Measurements from ENCODE around the gene CHID1. TPM values are rescaled to one million over a fixed set of nuclear protein-coding genes. Genes with fewer than 3 reads are reported as not detected.
A peak's percentile ranks its signal among the peaks of the same experiment; 100 is the strongest.

The CHID1 gene
- total RNA-seq, 2 experiments from 2014 or later, result 38.2 to 39.2 TPM

DNA sequence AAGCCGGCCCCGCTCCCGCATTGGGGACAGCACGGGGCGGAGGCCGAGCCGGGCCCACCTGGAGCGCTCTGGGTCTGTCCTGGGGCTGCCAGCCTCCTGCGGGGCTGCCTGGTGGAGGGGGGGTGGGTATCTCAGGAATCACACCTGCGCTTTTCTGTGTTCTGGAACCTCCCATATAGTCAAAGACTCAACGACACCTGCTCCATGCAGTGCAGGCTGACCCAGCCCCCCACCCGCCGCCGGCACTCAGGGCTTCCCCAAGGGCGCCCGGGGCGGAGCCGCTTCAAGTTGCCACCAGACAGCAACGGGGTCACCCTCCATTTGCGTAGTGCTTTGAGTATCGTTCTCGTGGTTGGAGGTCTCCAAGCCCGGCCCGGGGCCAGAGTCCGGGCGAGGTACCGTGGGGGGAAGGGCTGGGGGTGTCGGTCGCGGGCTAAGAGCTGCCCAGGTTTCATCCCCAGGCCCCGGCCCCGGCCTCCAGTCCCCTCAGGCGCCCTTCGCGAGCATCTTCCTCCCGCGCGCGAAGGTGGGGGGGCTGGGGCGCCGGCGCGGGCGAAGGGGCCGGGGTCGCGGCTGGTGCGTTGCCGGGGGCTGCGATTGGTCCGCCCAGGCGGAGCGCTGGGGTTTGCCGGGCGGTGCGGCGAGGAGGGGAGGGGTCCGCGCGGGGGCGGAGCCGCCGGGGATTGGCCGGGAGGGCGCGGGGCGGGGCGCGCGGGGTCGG, 61.3 kb downstream of the CHID1 start:
- no peaks in the 10 kb centered on the region for H3K9me3 Mint-ChIP-seq
- DNase-seq, result no peak
- peak overlapping the region; percentile 53 for H3K4me3 Mint-ChIP-seq
- no peaks in the 10 kb centered on the region for H3K36me3 Mint-ChIP-seq (ENCODE audit: low read depth)
- ChIA-PET CTCF (interaction anchor here (0.9 to 2.2 kb wide), 3 partner anchors 8 to 202 kb away, joined by 7 to 10 read pairs (median 8); no protein-coding TSS in a partner anchor), POLR2A (no interaction called here)
- H3K27me3 Mint-ChIP-seq, result peaks cover 11% of the 10 kb centered on the region
- H3K4me1 Mint-ChIP-seq, result peaks cover 7% of the 10 kb centered on the region
- H3K27ac Mint-ChIP-seq, result no peak overlapping the region

DNA sequence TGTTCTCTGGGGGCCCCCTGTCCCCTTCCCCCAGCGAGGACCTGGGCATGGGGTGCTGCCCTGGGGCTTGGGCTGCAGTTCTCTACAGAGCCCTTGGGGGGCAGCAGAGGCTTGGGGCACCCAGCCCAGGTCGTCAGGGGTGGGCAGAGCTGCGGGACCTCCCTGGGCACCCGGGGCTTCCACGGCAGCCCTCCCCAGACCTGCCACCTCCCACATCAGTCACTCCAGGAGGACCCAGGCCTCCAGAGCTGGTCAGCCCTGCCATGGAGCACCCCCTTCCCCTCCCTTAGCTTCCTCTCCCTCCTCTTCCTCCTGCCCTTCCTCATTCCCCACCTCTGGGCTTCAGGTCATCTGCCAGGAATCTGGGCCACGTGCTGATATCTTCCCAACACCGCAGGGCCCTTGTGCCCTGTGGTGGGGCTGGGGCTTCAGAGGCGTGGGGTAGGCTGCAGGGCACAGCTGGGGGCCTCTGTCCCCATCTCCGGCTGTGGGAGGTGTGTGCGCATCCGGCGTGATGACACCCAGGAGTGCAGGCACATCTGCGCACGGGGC, 62.2 kb downstream of the CHID1 start:
- Mint-ChIP-seq H3K4me3 (peak overlapping the region; percentile 21), H3K27me3 (peaks cover 11% of the 10 kb centered on the region), H3K27ac (no peak overlapping the region), H3K9me3 (no peaks in the 10 kb centered on the region), H3K4me1 (peaks cover 12% of the 10 kb centered on the region), H3K36me3 (ENCODE audit: low read depth) (no peaks in the 10 kb centered on the region)
- CTCF ChIA-PET, result interaction anchor here (0.8 to 2.2 kb wide), 6 partner anchors 9 to 205 kb away, joined by 3 to 10 read pairs (median 6); no protein-coding TSS in a partner anchor
- POLR2A ChIA-PET, result interaction anchor here (0.9 to 1.3 kb wide), 2 partner anchors 29 to 202 kb away, joined by 3 to 4 read pairs; partner anchors contain the start of gene PNPLA2
- DNase-seq, result peak; percentile 71

- no peak for DNase-seq
- H3K9me3 Mint-ChIP-seq, result no peaks in the 10 kb centered on the region
- H3K27me3 Mint-ChIP-seq, result peaks cover 11% of the 10 kb centered on the region
- POLR2A ChIA-PET, result interaction anchor here (0.9 to 1.3 kb wide), 2 partner anchors 29 to 203 kb away, joined by 3 to 4 read pairs; partner anchors contain the start of gene PNPLA2
- CTCF ChIA-PET, result interaction anchor here (0.8 to 2.2 kb wide), 5 partner anchors 10 to 205 kb away, joined by 3 to 10 read pairs (median 5); no protein-coding TSS in a partner anchor
- H3K36me3 Mint-ChIP-seq (ENCODE audit: low read depth), result no peaks in the 10 kb centered on the region
- H3K27ac Mint-ChIP-seq, result no peak overlapping the region
- H3K4me3 Mint-ChIP-seq, result no peak overlapping the region
- peaks cover 14% of the 10 kb centered on the region for H3K4me1 Mint-ChIP-seq
Observed at GRCh38 chr11:847876-848275, 62.7 kb downstream of the CHID1 start.

GRCh38 chr11:846496-847098, 64.0 kb downstream of the CHID1 start:
- Mint-ChIP-seq H3K27ac (no peak overlapping the region), H3K27me3 (peaks cover 11% of the 10 kb centered on the region), H3K9me3 (no peaks in the 10 kb centered on the region), H3K36me3 (ENCODE audit: low read depth) (no peaks in the 10 kb centered on the region), H3K4me1 (peaks cover 14% of the 10 kb centered on the region), H3K4me3 (no peak overlapping the region)
- ChIA-PET POLR2A (no interaction called here), CTCF (no interaction called here)
- no peak for DNase-seq

GRCh38 chr11:845872-846495, 64.6 kb downstream of the CHID1 start:
- Mint-ChIP-seq H3K27me3 (peaks cover 8% of the 10 kb centered on the region), H3K36me3 (ENCODE audit: low read depth) (no peaks in the 10 kb centered on the region), H3K9me3 (no peaks in the 10 kb centered on the region), H3K4me1 (peaks cover 20% of the 10 kb centered on the region), H3K27ac (no peak overlapping the region), H3K4me3 (no peak overlapping the region)
- POLR2A ChIA-PET, result no interaction called here
- no peak for DNase-seq
- CTCF ChIA-PET, result no interaction called here

- ChIA-PET CTCF (no interaction called here), POLR2A (no interaction called here)
- peaks cover 5% of the 10 kb centered on the region for H3K36me3 Mint-ChIP-seq (ENCODE audit: low read depth)
- peaks cover 8% of the 10 kb centered on the region for H3K27me3 Mint-ChIP-seq
- DNase-seq, result no peak
- H3K9me3 Mint-ChIP-seq, result no peaks in the 10 kb centered on the region
- H3K27ac Mint-ChIP-seq, result no peak overlapping the region
- peaks cover 30% of the 10 kb centered on the region for H3K4me1 Mint-ChIP-seq
- no peak overlapping the region for H3K4me3 Mint-ChIP-seq
Observed at GRCh38 chr11:844693-845644, 65.6 kb downstream of the CHID1 start.

GRCh38 chr11:843818-844692, 66.6 kb downstream of the CHID1 start:
- Mint-ChIP-seq H3K27ac (no peak overlapping the region), H3K27me3 (peaks cover 5% of the 10 kb centered on the region), H3K9me3 (no peaks in the 10 kb centered on the region), H3K4me1 (peaks cover 30% of the 10 kb centered on the region), H3K36me3 (ENCODE audit: low read depth) (peaks cover 7% of the 10 kb centered on the region), H3K4me3 (peak overlapping the region; percentile 61)
- DNase-seq, result no peak
- CTCF ChIA-PET, result interaction anchor here (1.2 to 1.4 kb wide), 3 partner anchors 13 to 85 kb away, joined by 3 to 4 read pairs (median 3); no protein-coding TSS in a partner anchor
- POLR2A ChIA-PET, result interaction anchor here (1.1 to 5.2 kb wide), 6 partner anchors 11 to 268 kb away, joined by 3 to 45 read pairs (median 24); partner anchors contain the start of genes CD151, CRACR2B, PNPLA2 and RPLP2

- no peak overlapping the region for H3K27ac Mint-ChIP-seq
- peaks cover 13% of the 10 kb centered on the region for H3K36me3 Mint-ChIP-seq (ENCODE audit: low read depth)
- H3K4me3 Mint-ChIP-seq, result peak overlapping the region; percentile 61
- ChIA-PET CTCF (interaction anchor here (1.2 to 1.4 kb wide), 3 partner anchors 12 to 86 kb away, joined by 3 to 4 read pairs (median 3); no protein-coding TSS in a partner anchor), POLR2A (interaction anchor here (0.6 to 5.2 kb wide), 15 partner anchors 8 to 275 kb away, joined by 3 to 45 read pairs (median 4); partner anchors contain the start of genes CD151, CRACR2B, GATD1 and PNPLA2)
- peaks cover 24% of the 10 kb centered on the region for H3K4me1 Mint-ChIP-seq
- no peaks in the 10 kb centered on the region for H3K27me3 Mint-ChIP-seq
- H3K9me3 Mint-ChIP-seq, result no peaks in the 10 kb centered on the region
- DNase-seq, result no peak
Observed at GRCh38 chr11:843086-843734, 67.4 kb downstream of the CHID1 start.

DNA sequence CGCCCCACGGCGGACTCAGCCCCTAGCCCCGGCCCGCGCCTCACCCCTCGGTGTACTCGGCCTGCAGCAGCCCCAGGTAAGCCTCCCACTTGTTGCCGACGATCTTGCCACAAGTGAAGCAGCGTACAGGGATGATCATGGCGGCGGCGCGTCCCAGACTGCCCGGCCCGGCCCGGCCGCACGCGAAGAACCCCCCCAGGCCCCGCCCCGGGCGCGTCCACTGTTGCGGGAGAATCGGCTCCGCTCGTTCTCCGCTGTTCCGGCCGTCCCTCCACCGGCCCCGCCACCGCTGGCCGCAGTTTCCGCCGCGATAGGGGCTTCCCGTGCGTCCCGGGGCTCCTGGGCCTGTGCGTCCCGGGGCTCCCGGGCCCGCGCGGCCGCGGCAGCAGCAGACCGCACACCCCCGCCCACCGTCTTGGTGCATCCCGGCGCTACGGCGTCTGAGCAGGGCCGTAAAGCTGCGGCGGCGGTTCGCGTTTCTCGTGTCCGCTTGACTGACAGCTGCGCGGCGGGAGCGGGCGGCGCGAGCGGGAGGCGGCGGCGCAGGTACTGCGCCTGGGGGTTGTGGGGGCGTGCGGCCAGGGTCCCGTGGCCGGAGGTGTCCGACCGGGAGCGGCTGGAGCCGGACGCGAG, 68.1 kb downstream of the CHID1 start, which contains the start of the genes POLR2L and TSPAN4:
TSS of gene POLR2L (minus strand) at position 160 of the 633 bp plus-strand sequence. CDS start at position 139, 21 bp downstream.
TSS of gene TSPAN4 (plus strand) at position 483 of the 633 bp plus-strand sequence. CDS start 7,453 bp downstream, outside the sequence.
- Mint-ChIP-seq H3K4me3 (peak within 1 kb of the TSS; percentile 83), H3K9me3 (no peaks in the 10 kb centered on the region), H3K27me3 (no peaks in the 10 kb centered on the region), H3K27ac (peak within 1 kb of the TSS; percentile 76), H3K36me3 (ENCODE audit: low read depth) (peaks cover 16% of the 10 kb centered on the region), H3K4me1 (peaks cover 24% of the 10 kb centered on the region)
- ChIA-PET POLR2A (interaction anchor here (0.6 to 5.2 kb wide), 16 partner anchors 9 to 274 kb away, joined by 3 to 45 read pairs (median 4); partner anchors contain the start of genes CD151, CRACR2B, GATD1 and PNPLA2), CTCF (interaction anchor here (1.2 to 1.4 kb wide), 3 partner anchors 12 to 86 kb away, joined by 3 to 4 read pairs (median 3); no protein-coding TSS in a partner anchor)
- peak; percentile 88 for DNase-seq

DNA sequence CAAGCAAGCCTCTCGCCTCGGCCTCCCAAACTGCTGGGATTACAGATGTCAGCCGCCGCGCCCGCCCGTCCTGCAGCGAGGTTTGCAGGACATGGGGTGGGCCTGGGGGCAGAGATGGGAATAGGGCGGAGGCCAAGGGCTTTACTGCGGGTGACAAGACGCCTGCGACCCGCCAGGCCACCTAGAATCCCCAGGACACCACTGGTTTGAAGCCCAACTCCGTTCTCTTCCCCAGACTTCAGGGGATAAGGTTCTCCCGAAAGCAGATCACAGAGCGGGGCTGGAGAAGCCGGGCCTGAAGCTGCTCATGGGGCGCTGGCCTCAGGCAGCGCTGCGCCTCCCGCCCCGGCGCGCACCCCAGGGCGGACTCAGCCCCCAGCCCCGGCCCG, 68.6 kb downstream of the CHID1 start:
- peak overlapping the region; percentile 83 for H3K4me3 Mint-ChIP-seq
- peaks cover 17% of the 10 kb centered on the region for H3K36me3 Mint-ChIP-seq (ENCODE audit: low read depth)
- no peak for DNase-seq
- H3K4me1 Mint-ChIP-seq, result peaks cover 26% of the 10 kb centered on the region
- no peaks in the 10 kb centered on the region for H3K9me3 Mint-ChIP-seq
- POLR2A ChIA-PET, result interaction anchor here (0.6 to 5.2 kb wide), 9 partner anchors 9 to 65 kb away, joined by 3 to 45 read pairs (median 5); partner anchors contain the start of genes CD151, CRACR2B, GATD1 and PNPLA2
- H3K27me3 Mint-ChIP-seq, result no peaks in the 10 kb centered on the region
- CTCF ChIA-PET, result interaction anchor here (1.1 kb wide), 1 partner anchor 36 kb away, joined by 3 read pairs; no protein-coding TSS in a partner anchor
- H3K27ac Mint-ChIP-seq, result peak overlapping the region; percentile 76

Data from activated CD4-positive, alpha-beta memory T cell treated with anti-CD3 and anti-CD28 coated beads, Interleukin-2, amount 10 ng/mL, durations not matched to agents 7 days and 5 days (primary cell).